Measurements from ENCODE around the gene ZNF608.

The ZNF608 gene

DNA sequence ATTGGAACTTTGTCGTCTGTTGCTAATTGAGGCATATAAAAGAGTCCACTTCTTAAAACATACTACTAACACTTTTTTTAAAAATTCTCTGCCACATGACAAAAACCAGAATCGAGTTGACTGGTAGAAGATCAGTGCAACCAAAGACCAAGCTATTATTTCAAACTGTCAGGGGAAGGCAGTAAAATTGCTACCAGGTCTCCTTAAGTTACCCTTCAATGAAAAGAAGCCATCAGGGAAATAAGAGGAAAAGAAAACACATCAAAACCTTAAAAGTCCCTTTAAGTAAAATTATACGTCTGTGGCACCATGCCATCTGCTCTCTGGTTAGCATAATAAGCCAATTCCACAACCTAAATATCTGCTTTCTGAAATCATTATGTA is 9.6 kb downstream of the ZNF608 start:
- peak overlapping the region; percentile 7; the same call in 1 of the 2 replicates for H3K4me3 ChIP-seq (ENCODE audit: low read depth, low read length)
- DNase-seq (ENCODE audit: low read depth) = no peak
- TF ChIP-seq, protein P1, sequence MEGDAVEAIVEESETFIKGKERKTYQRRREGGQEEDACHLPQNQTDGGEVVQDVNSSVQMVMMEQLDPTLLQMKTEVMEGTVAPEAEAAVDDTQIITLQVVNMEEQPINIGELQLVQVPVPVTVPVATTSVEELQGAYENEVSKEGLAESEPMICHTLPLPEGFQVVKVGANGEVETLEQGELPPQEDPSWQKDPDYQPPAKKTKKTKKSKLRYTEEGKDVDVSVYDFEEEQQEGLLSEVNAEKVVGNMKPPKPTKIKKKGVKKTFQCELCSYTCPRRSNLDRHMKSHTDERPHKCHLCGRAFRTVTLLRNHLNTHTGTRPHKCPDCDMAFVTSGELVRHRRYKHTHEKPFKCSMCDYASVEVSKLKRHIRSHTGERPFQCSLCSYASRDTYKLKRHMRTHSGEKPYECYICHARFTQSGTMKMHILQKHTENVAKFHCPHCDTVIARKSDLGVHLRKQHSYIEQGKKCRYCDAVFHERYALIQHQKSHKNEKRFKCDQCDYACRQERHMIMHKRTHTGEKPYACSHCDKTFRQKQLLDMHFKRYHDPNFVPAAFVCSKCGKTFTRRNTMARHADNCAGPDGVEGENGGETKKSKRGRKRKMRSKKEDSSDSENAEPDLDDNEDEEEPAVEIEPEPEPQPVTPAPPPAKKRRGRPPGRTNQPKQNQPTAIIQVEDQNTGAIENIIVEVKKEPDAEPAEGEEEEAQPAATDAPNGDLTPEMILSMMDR (IDR thresholded peaks at IDR 0.05; ENCODE audit: low read depth, low read length, missing control alignments) = no peak

DNA sequence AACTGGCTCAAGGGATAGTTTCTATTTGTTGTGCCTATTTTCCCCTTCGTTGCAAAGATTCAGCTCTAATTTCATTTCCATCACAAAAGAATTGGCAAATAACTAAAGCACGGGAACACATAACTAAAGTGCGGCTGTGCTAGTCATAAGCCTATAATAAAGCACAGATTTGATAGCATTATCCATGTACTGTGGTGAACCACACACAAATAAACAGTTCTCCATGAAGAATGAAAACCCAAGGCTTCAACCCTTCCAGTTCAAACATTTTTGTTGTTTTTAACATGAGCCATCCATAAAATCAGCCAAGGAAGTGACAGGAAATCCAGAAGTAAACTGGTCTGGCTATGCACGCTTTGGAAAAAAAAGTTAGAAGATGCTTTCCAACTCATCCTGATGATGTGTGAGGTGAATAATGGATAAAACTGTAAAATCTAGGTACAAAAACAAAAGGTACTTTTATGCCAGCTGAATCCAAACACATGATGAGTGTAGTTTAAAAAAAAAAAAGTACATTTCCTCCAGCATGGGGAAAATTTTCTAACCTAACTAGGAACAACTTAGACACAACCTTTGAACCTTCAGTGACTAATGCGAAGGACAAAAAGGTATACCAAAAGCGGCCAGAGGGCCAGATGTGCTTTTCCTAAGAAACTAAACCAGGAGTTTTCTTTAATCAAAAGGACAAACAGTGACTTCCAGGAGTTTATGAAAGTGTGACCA is 10.2 kb downstream of the ZNF608 start:
- DNase-seq (ENCODE audit: low read depth) = no peak
- peak overlapping the region; percentile 7; the same call in 1 of the 2 replicates for H3K4me3 ChIP-seq (ENCODE audit: low read depth, low read length)
- TF ChIP-seq, protein P1 (IDR thresholded peaks at IDR 0.05; ENCODE audit: low read depth, low read length, missing control alignments) = no peak

GRCh38 chr5:124735169-124735858 is 11.1 kb downstream of the ZNF608 start:
- TF ChIP-seq, protein P1 (IDR thresholded peaks at IDR 0.05; ENCODE audit: low read depth, low read length, missing control alignments) = no peak
- DNase-seq (ENCODE audit: low read depth) = no peak
- peak overlapping the region; percentile 53 for H3K4me3 ChIP-seq (ENCODE audit: low read depth, low read length)

DNA sequence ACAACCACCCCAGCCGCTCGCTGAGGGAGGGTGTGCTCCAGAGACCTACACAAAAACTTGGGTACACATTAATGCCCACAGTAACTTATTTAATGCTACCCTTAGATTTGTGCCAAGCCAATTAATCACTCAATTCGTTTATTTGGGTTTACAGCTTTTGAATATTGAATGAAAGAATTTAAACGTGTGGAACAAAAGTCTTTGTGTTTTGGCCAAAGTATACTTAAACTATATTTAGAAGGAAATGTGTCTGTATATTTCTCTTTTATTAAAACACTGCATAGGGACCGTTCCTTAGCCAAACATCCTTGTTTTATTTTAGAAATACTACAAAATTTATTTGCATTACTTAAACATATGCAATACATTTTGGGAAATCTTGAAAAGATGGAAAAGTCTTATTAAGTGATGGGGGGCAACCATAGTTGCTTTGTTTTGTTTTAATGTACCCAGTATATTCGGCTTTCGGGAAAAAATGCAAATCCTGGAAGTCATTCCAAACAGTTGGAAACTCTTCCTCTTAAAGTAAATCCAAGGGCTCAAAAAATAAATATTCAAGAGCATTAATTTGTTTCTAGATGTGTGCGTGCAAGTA is 11.8 kb downstream of the ZNF608 start:
- no peak for DNase-seq (ENCODE audit: low read depth)
- peak overlapping the region; percentile 53; the same call in 1 of the 2 replicates for H3K4me3 ChIP-seq (ENCODE audit: low read depth, low read length)
- TF ChIP-seq, protein P1 (IDR thresholded peaks at IDR 0.05; ENCODE audit: low read depth, low read length, missing control alignments) = no peak

DNA sequence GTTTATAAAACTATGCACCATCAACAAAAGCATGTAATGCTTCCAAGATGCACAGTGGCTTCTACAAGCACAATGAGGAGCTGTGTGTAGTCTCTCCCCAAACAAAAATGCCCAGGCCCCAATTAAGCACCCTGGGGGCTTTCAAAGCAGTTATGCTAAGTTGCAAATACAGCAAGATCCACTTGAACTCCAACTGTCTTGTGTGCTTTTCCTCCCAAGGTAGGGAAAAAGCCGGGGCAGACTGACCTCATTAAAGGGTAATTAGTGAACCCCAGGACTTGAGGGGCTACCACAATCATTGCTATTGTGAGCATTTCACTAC is 13.1 kb downstream of the ZNF608 start:
- DNase-seq (ENCODE audit: low read depth) = no peak
- TF ChIP-seq, protein P1 (IDR thresholded peaks at IDR 0.05; ENCODE audit: low read depth, low read length, missing control alignments) = no peak
- no peak overlapping the region; the same call in 1 of the 2 replicates for H3K4me3 ChIP-seq (ENCODE audit: low read depth, low read length)

GRCh38 chr5:124732428-124733328 is 13.8 kb downstream of the ZNF608 start:
- H3K4me3 ChIP-seq (ENCODE audit: low read depth, low read length) = no peak overlapping the region; the same call in 1 of the 2 replicates
- DNase-seq (ENCODE audit: low read depth) = no peak
- TF ChIP-seq, protein P1 (IDR thresholded peaks at IDR 0.05; ENCODE audit: low read depth, low read length, missing control alignments) = no peak
